Esophagus muscularis mucosa (tissue), 4 donors: Measurements from ENCODE around the gene PRKCB. TPM values are rescaled to one million over a fixed set of nuclear protein-coding genes. Genes with fewer than 3 reads are reported as not detected.

ENCODE experiments used
- DNase-seq: peaks from one replicate; pipeline ENCODE4 v3.0.0-alpha.2; 2017; ENCODE audit errors: extremely low spot score
- H3K27ac ChIP-seq, 4 donors: fragments of 200-600 bp; sonication (generic); replicated peaks in 1 of 4; 1 replicate in 3 of 4; 2 replicates in 1 of 4; pipeline ENCODE4 v1.5.1; 2016 to 2019; ENCODE audit warnings: mild to moderate bottlenecking in 1 of 4
- H3K27me3 ChIP-seq, 4 donors: fragments of 200-600 bp; sonication (generic); one replicate each; pipeline versions ENCODE4 v1.5.1 to v1.6.0; 2016 to 2019
- H3K36me3 ChIP-seq, 4 donors: fragments of 200-600 bp; sonication (generic); one replicate each; pipeline ENCODE4 v1.5.1; 2016 to 2019
- H3K4me1 ChIP-seq, 4 donors: fragments of 200-600 bp; sonication (generic); one replicate each; pipeline ENCODE4 v1.5.1; 2016 to 2019
- H3K4me3 ChIP-seq, 4 donors: fragments of 200-600 bp; sonication (generic); 1 replicate in 2 of 4; 2 replicates in 2 of 4; pipeline ENCODE4 v1.5.1; 2016 to 2019; ENCODE audit warnings: mild to moderate bottlenecking in 4 of 4, moderate library complexity in 1 of 4
- H3K9me3 ChIP-seq, 4 donors: fragments of 200-600 bp; sonication (generic); 1 replicate in 3 of 4; 2 replicates in 1 of 4; pipeline ENCODE4 v1.5.1; 2016 to 2019
- CTCF ChIP-seq, 3 experiments: fragments of 200-600 bp in 2 of 3; fragments of 450-650 bp in 1 of 3; sonication (generic) in 2 of 3; IDR thresholded peaks; one replicate each; pipeline ENCODE4 v1.5.1; 2017 to 2019; ENCODE audit warnings: antibody characterized with exemption in 3 of 3, mild to moderate bottlenecking in 2 of 3, moderate library complexity in 1 of 3
- EP300 ChIP-seq: sonication (generic); formaldehyde crosslinking; IDR thresholded peaks from one replicate; pipeline ENCODE4 v1.6.1; 2017; ENCODE audit warnings: antibody characterized with exemption
- POLR2A ChIP-seq: fragments of 450-650 bp; IDR thresholded peaks from one replicate; pipeline ENCODE4 v1.6.1; 2017; ENCODE audit warnings: antibody characterized with exemption, moderate library complexity, mild to moderate bottlenecking, low read depth
- POLR2AphosphoS5 ChIP-seq, 2 donors: sonication (generic); formaldehyde crosslinking; IDR thresholded peaks; one replicate each; pipeline ENCODE4 v1.6.1; 2017; ENCODE audit warnings: antibody characterized with exemption in 2 of 2
- WGBS: methylation state at CpG from one replicate; pipeline ENCODE4 v1.1.5; 2018; 5-methylcytosine and 5-hydroxymethylcytosine counted together
- intact Hi-C: fragments of 100-400 bp; cut with DNase I; formaldehyde crosslinking; loops from one replicate; pipeline ENCODE4 v1.15.1; 2023
- total RNA-seq, 4 donors: library from RNA; depleted of rRNA; stranded (reverse); fragments of >200 nt; gene quantifications; one replicate each; pipeline versions ENCODE4 v1.1.0 to v1.2.1, GENCODE V29; 2016

Gene PRKCB
- total RNA-seq, 4 donors from 2014 or later = 5.8 to 15.6 (median 9.7) TPM

- TF ChIP-seq POLR2AphosphoS5 (IDR thresholded peaks at IDR 0.05) = no peak
- no peak for TF ChIP-seq EP300
- TF ChIP-seq CTCF (IDR thresholded peaks at IDR 0.05) = no peak
- TF ChIP-seq POLR2A = no peak
- no peaks in the 10 kb centered on the region for H3K4me1 ChIP-seq
- no peak overlapping the region for H3K4me3 ChIP-seq
- H3K27ac ChIP-seq = no peak overlapping the region
- intact Hi-C loops = no loop called here
- no peaks in the 10 kb centered on the region for H3K36me3 ChIP-seq
- peaks cover 0 to 26% (median 0%) of the 10 kb centered on the region in 4 donors for H3K27me3 ChIP-seq
- no peak for DNase-seq
- WGBS = 66% methylated on average over 4 of the region's 4 CpGs
- no peaks in the 10 kb centered on the region for H3K9me3 ChIP-seq
Measured at GRCh38 chr16:24246911-24247607, 411.3 kb downstream of the PRKCB start.

- no peak overlapping the region for H3K4me3 ChIP-seq
- 14% methylated on average over 7 of the region's 7 CpGs for WGBS
- no peaks in the 10 kb centered on the region for H3K36me3 ChIP-seq
- no peak overlapping the region for H3K27ac ChIP-seq
- peaks cover 0 to 51% (median 2%) of the 10 kb centered on the region in 4 donors for H3K27me3 ChIP-seq
- TF ChIP-seq CTCF (IDR thresholded peaks at IDR 0.05) (peak; percentile 30 to 57 (median 48)), POLR2A (no peak)
- H3K9me3 ChIP-seq = no peaks in the 10 kb centered on the region
- intact Hi-C loops = loop anchor here (10.0 kb wide), 1 partner anchor 208 kb away; no protein-coding TSS in a partner anchor
- no peaks in the 10 kb centered on the region for H3K4me1 ChIP-seq
- DNase-seq = no peak
Measured at GRCh38 chr16:24253192-24253591, 417.4 kb downstream of the PRKCB start.

DNA sequence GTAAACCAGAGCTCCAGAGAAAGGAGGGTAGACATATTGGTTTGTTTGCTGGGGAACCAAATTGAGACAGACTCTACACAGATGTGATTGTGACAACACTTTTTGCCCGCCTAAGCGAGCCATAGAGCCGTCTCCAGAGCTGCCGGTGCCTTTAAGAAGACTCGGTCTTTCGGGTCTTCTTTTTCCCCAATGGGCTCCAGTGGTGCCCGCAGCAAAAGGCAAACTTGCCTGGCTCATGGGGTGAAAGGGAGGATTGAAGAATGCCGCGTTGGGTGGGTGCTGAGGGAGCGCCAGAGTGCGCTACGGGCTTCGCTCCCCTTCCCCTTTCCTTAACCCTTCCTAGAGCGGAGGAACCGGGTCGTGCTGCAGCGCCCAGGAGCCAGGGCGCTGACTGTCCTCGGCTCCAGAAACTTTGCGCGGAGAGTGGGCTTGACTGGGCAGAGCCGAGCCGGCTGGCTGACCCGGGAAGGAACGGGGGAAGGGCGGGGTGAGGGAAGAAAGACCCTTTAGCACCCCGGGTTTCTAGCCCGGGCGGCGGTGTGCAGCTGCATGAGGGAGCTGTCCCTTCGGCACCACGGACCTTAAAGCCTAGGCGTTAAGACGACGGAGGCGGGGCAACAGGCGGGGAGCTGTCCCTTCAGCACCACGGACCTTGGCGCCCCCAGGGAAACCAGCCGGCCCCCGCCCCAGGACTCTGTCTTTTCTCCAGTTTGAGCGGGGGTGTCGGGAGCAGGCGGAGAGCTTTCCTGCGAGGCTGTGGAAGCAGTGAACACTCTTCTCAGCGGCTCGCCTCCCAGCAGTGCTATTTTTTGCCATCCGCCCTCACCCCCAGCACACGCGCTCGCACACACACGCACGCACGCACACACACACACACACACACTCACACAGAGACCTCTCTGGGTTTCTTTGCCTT is 419.9 kb downstream of the PRKCB start, which contains the start of gene CACNG3:
Gene CACNG3, plus strand, starts transcription at position 880 of the 916 bp plus-strand sequence. CDS start 420 bp downstream, outside the sequence.
- no peaks in the 10 kb centered on the region for H3K36me3 ChIP-seq
- peaks cover 0 to 74% (median 2%) of the 10 kb centered on the region in 4 donors for H3K27me3 ChIP-seq
- no peak within 1 kb of the TSS for H3K27ac ChIP-seq
- no peak for DNase-seq
- 6% methylated on average over 34 of the region's 54 CpGs for WGBS
- no peaks in the 10 kb centered on the region for H3K9me3 ChIP-seq
- H3K4me1 ChIP-seq = no peaks in the 10 kb centered on the region
- TF ChIP-seq CTCF (IDR thresholded peaks at IDR 0.05) = no peak
- TF ChIP-seq POLR2A = no peak
- no peak for TF ChIP-seq EP300
- TF ChIP-seq POLR2AphosphoS5 (IDR thresholded peaks at IDR 0.05) = no peak
- H3K4me3 ChIP-seq = no peak within 1 kb of the TSS
- intact Hi-C loops = loop anchor here (10.0 kb wide), 1 partner anchor 211 kb away; no protein-coding TSS in a partner anchor

- no peaks in the 10 kb centered on the region for H3K36me3 ChIP-seq
- intact Hi-C loops = loop anchor here (10.0 kb wide), 1 partner anchor 213 kb away; no protein-coding TSS in a partner anchor
- WGBS = 44% methylated on average over 5 of the region's 5 CpGs
Measured at GRCh38 chr16:24257958-24258357, 422.2 kb downstream of the PRKCB start.

More at GRCh38 chr16:24257958-24258357, 422.2 kb downstream of the PRKCB start:
- Histone ChIP-seq H3K4me1 (no peaks in the 10 kb centered on the region), H3K27me3 (peaks cover 0 to 82% (median 2%) of the 10 kb centered on the region in 4 donors), H3K27ac (no peak overlapping the region), H3K9me3 (no peaks in the 10 kb centered on the region), H3K4me3 (no peak overlapping the region)
- no peak for TF ChIP-seq POLR2AphosphoS5 (IDR thresholded peaks at IDR 0.05)
- no peak for TF ChIP-seq CTCF (IDR thresholded peaks at IDR 0.05)
- TF ChIP-seq EP300 = no peak
- no peak for TF ChIP-seq POLR2A
- peak; percentile 70 for DNase-seq
